ENCODE measurements around the gene HOXD9. TPM values are rescaled to one million over a fixed set of nuclear protein-coding genes. Genes with fewer than 3 reads are reported as not detected.

Gene HOXD9
- total RNA-seq, 1 experiment from 2014 or later = not detected

GRCh38 chr2:176133389-176133788, 10.9 kb downstream of the HOXD9 start:
- Histone ChIP-seq H3K9me3 (ENCODE audit: control insufficient read depth, low read depth, low read length) (no peaks in the 10 kb centered on the region), H3K27ac (ENCODE audit: insufficient read length, low read depth, low read length) (no peak overlapping the region), H4K8ac (replicated peaks; ENCODE audit: insufficient read length, low read depth, low read length) (no peak overlapping the region), H3T11ph (ENCODE audit: low read length) (no peak overlapping the region), H4K5ac (ENCODE audit: insufficient read length, low read depth, low read length) (no peak overlapping the region), H3K23ac (ENCODE audit: insufficient read length, low read depth, low read length) (no peak overlapping the region), H2BK15ac (ENCODE audit: low read depth, low read length) (no peak overlapping the region), H3K4ac (ENCODE audit: low read depth, low read length) (no peak overlapping the region), H3K56ac (ENCODE audit: insufficient read length, low read depth, low read length) (no peak overlapping the region), H2BK20ac (ENCODE audit: low read depth, low read length, poor library complexity, severe bottlenecking) (no peak overlapping the region), H4K91ac (ENCODE audit: insufficient read length, low read depth, low read length) (no peak overlapping the region), H3K4me1 (ENCODE audit: insufficient read depth, low read length) (no peaks in the 10 kb centered on the region; the same call in 1 of the 2 replicates), H2AK5ac (ENCODE audit: insufficient read length, low read length) (no peak overlapping the region), H3K79me1 (ENCODE audit: insufficient read depth, low read depth, low read length, poor library complexity, severe bottlenecking) (no peaks in the 10 kb centered on the region), H3K23me2 (ENCODE audit: insufficient read length, low read depth, low read length, poor library complexity, severe bottlenecking) (peaks cover 8% of the 10 kb centered on the region), H2AFZ (ENCODE audit: low read length) (no peak overlapping the region), H3K4me2 (ENCODE audit: insufficient read depth, insufficient read length, low read length) (no peak overlapping the region), H2BK120ac (ENCODE audit: low read depth, low read length, poor library complexity, severe bottlenecking) (no peak overlapping the region), H2BK12ac (ENCODE audit: insufficient read length, low read depth, low read length) (no peak overlapping the region), H4K20me1 (ENCODE audit: control insufficient read depth, insufficient read depth, insufficient read length) (no peaks in the 10 kb centered on the region), H3K79me2 (ENCODE audit: insufficient read depth, low read length) (no peaks in the 10 kb centered on the region), H3K9ac (ENCODE audit: extremely low read depth, insufficient read length, low read length) (no peak overlapping the region), H3K14ac (ENCODE audit: insufficient read depth, low read length) (no peak overlapping the region), H3K18ac (ENCODE audit: insufficient read length, low read depth, low read length) (no peak overlapping the region), H3K27me3 (ENCODE audit: insufficient read depth, low read length) (peaks cover 92% of the 10 kb centered on the region), H2BK5ac (ENCODE audit: insufficient read length, low read length) (no peak overlapping the region)
- peaks cover 10 to 16% of the 10 kb centered on the region in 2 experiments for H3K4me1 Mint-ChIP-seq
- H3K27ac Mint-ChIP-seq = no peak overlapping the region
- H3K4me3 Mint-ChIP-seq = no peak overlapping the region
- peaks cover 4% of the 10 kb centered on the region in 2 experiments; a peak in 3 of 5 replicates for H3K9me3 Mint-ChIP-seq
- H3K27me3 Mint-ChIP-seq (ENCODE audit: low read depth) = peaks cover 98% of the 10 kb centered on the region
- no peak for DNase-seq
- no peaks in the 10 kb centered on the region; a peak in 1 of 7 replicates for H3K36me3 Mint-ChIP-seq (ENCODE audit: insufficient read depth in 1 of 3, low read depth in 3 of 3)
- TF ChIP-seq CTCF (conservative IDR thresholded peaks at IDR 0.05) = no peak

Measured in H9 (cell line).